GM12873 (cell line): ENCODE measurements around the gene SULT1C4.

Experiments
- TF ChIP-seq, protein P1 (sequence below): IDR thresholded peaks from 2 replicates; pipeline ENCODE4 v1.5.1; 2012; ENCODE audit warnings: low read depth, mild to moderate bottlenecking, moderate library complexity, low read length, control low read depth; ENCODE audit not compliant: insufficient read depth; ENCODE audit errors: missing control alignments

Gene SULT1C4

DNA sequence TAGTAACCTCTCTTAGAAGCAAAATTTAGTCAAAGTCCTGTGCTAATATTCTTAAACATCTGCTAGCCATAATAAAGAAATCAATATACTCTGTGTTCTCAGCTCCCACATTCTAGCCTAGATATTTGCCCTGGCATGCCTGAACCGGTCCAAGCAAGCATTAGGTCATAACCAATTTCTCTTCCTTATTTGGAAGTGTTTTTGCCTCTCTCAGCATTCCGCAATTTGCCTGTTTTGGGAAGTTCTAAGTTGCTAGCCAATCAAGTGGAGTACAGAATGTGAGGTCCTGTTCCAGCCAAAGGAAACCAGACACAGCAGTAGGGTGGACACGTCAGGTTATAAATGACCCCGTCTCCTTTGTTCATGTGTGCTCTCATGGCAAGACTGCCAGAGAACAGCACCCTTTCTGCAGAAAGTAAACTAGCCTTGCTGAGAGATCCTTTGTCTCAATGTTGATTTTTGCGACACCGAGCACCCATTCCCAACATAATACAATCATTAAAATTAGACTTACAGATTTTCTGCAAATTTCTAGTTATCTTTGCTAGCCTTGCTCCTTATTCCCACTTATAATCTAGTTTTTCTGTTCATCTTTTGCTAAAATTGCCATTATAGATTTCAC, 13.0 kb upstream of the SULT1C4 start:
- TF ChIP-seq, protein P1, sequence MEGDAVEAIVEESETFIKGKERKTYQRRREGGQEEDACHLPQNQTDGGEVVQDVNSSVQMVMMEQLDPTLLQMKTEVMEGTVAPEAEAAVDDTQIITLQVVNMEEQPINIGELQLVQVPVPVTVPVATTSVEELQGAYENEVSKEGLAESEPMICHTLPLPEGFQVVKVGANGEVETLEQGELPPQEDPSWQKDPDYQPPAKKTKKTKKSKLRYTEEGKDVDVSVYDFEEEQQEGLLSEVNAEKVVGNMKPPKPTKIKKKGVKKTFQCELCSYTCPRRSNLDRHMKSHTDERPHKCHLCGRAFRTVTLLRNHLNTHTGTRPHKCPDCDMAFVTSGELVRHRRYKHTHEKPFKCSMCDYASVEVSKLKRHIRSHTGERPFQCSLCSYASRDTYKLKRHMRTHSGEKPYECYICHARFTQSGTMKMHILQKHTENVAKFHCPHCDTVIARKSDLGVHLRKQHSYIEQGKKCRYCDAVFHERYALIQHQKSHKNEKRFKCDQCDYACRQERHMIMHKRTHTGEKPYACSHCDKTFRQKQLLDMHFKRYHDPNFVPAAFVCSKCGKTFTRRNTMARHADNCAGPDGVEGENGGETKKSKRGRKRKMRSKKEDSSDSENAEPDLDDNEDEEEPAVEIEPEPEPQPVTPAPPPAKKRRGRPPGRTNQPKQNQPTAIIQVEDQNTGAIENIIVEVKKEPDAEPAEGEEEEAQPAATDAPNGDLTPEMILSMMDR = no peak

DNA sequence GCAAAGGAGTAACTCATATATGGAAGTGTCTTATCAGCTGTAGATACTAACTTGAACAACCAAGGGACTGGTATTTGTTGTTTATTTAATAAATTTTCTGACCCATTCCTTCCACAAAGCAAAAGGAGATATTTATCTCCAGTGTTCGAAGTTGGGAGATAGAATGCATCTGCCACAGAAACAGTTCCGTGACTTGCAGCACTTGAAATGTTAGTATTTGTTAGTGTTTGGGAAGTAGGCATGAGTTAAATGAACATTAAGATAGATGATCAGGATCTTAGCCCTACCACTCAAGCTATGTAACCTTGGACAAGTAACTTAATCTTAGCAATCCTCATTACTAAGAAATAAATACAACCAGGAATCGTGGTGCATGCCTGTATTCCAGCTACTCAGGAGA, 12.1 kb upstream of the SULT1C4 start:
- TF ChIP-seq, protein P1 = no peak

DNA sequence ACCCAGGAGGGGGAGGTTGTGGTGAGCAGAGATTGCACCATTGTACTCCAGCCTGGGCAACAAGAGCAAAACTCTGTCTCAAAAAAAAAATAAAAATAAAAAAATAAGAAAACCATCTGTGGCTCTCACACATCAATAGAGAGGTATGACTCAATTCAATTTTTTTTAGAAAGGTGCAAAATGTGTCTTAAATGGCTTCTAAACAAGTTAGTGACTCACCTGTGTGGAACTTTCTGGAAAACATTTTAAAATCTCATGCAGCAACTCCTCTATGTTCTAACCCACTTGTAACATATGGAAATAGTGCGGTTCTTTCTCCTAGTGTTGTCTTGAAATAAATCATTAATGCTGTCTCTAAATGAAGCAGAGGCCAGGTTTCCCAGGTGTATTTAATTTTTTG, 10.7 kb upstream of the SULT1C4 start:
- TF ChIP-seq, protein P1 = no peak

DNA sequence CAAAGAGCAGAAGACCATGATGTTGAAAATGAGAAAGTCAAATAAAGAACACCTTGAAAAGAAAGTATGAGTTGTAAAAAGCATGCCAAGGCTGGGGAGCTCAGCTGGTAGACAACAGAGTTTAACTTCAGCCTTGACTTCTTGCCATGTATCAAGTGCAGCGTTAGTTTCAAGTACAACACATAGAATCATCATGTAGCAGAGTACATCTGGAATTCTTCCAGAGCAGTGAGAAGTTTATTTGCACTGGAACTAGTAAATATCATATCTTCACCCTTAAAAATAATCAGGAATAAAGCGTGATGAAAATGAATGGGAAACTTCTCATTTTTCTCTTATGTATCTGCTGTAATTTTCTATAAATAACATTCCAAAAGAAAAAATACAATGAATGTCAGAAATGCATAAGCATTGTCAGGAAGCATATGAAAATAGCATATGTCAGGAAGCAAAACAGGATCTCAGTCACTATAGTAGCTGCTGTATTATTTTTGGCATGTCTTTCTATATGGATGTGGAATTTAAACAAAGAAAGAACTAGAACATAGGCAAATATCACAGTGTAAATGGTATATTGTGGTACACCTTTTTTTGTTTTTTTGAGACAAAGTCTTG, 10.1 kb upstream of the SULT1C4 start:
- TF ChIP-seq, protein P1 = no peak

DNA sequence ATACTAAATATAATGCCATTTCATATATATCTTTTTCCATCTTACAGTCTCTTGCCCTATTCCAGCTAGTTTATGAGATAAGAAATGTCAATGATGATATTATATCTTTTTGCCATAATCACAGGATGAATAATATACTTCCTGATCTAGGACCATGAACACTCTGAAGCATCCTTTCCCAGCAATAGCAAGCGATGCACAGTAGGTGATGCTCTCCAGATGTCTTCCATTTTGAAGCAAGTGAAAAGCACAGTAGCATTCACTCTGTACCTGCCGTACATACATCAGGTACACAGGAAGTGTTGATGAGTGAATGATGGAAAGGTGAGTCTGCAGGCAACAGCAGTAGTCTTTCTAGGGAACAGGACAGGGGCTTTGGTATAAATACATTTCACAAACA, 8.6 kb upstream of the SULT1C4 start:
- TF ChIP-seq, protein P1 = no peak

DNA sequence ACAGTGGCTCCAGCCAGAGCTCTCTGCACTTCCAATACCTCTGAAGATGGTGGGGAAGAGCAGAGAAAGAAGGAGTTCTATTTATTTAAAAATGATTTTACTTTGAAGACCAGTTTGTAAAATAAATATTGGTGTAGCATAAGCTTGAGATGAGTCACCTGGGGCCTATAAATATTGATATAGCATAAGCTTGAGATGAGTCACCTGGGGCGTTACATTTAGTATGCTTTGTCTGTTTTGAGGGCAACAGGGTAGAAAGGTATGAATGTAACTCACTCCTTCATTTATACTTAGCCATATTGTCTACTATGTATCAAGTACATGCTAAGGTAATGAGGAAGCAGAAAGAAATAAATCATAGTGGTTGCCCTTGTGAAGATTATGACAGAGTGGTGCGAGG, 7.7 kb upstream of the SULT1C4 start:
- TF ChIP-seq, protein P1 = no peak

DNA sequence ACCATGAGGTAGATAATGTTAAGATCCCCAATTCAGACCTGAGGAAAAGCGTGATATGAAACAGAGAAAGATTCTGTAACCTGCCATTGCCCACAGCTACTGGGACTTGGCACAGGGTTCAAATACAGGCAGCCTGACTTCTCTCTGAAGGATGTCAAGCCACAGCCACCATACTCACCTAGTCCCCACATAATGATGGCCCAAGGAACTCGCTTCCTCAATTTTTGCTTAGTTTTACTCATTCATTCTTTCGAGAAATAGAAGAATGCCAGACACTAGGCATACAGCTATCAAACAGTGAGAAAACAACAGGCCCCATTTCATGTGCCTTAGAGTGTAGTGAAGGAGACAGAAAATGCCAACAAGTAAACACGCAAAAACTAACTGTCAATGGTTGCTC, 980 bp upstream of the SULT1C4 start:
- TF ChIP-seq, protein P1 = no peak

DNA sequence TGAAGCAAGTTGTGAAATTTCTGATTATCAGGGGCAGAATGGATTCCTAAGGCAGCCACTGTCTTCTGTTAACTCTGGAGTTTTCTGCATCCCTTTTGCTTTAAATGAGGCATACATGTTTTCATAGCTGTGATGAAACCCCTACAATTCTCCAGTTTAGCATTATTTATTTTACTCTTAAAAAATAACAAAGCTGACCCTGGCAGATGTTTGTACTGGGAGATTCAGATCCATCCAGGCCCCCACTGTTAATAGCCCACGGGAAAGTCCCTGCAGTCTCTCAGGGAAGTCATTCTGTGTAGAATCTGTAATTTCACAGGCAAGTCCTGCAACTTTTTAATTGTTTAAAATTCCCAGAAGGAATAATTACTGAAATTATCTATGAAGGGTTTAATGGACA, 353 bp upstream of the SULT1C4 start:
- TF ChIP-seq, protein P1 = no peak
